NCI-H82 treated with DMSO at 0.1 percent for 48 hours (cell line): ENCODE data around the gene SIAH2.

Experiments
- DNase-seq: peaks from one replicate; lab custom pipeline; 2025; ENCODE audit not compliant: unreplicated experiment; lab: John Stamatoyannopoulos, UW

The SIAH2 gene

DNA sequence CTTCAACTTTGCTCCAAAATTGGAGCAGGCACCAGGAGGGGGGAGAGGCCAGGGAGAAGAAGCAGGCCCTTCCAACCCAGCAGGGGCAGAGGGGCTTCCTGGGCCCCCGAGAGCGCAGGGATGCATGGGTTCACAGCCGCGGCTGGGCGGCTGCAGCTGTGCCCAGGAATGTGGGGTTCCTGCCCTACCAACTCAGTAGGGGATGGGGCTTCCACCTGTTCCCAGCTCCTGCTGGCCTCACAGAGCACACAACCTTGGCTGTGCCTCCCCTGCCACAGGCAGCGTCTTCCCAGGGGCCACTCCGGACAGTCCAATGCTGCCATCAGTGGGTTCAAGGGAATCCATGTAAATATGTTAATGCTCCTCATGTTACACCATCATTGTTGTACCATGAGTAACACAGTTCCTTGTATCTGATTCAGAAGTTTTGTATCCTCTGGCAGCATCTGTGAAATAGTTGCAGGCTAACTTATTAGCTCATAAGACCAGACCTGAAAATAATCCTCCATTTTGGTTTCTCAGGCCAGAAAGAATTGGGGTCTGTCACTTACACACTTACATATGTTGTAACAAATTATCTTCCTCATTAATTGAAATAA is 12.1 kb upstream of the SIAH2 start:
- no peak for DNase-seq

DNA sequence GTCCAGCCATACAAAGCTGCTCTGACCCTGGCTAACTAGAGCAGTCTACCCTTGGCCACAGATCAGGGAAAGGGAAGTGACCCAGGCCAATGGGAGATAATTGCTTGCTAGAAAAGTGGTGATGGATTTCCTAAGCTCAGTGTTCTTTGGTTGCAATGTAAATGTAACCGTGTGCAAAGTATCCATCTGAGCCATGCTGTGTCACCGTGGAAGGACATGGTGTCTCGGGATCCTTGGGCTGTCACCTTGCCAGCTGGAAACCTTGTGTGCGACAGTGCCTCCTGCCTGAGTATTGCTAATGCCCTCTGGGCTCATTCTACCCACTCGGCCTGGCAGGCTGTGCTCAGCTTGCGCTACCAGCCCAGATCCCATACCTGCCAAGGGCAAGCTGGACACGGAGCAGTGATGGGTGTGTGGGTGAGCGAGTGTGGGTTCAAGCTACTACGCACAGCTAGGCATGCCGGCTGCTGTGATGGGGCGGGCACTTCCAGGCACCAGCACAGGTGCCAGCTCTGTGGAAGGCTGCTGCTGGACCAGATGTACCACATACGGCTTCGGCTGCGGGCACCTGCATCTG is 10.7 kb upstream of the SIAH2 start:
- DNase-seq = no peak

DNA sequence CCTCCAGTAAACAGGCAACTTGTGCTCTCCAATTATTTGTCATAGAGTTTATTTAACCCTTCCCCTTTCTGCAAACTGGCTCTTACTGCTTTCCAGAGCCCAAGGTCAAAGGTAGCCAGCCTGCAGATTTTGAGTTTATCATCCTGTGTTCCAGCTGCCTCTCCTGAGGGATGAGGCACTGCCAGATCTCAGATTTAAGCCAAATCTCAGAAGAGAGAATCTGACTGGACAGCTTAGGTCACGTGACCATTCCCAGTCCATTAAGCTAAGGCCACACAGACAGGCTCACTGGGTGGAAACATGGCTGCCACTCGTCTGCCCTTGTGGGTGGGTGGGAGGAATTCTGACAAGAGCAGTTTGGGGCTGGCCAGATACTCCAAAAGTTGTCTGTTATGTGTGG is 8.6 kb upstream of the SIAH2 start:
- DNase-seq = no peak

DNA sequence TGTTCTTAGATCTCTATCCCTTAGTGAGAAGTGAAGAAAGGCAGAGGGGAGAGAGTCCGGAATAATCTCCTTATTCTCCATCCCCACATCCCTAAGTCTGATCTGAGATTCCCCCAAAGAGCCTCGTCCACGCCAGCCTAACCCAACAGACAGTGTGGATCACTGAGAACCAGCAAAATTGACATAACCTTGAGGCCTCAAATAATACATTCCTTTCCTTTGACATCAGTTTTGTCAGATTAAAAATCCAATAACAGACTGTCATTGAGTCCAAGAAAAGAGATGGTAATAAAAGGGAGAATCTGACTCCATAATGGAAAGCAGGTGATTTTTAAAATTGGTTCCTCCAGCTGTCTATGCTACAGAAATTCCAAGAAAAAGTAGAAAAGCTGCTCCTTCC is 7.7 kb upstream of the SIAH2 start:
- DNase-seq = no peak

DNA sequence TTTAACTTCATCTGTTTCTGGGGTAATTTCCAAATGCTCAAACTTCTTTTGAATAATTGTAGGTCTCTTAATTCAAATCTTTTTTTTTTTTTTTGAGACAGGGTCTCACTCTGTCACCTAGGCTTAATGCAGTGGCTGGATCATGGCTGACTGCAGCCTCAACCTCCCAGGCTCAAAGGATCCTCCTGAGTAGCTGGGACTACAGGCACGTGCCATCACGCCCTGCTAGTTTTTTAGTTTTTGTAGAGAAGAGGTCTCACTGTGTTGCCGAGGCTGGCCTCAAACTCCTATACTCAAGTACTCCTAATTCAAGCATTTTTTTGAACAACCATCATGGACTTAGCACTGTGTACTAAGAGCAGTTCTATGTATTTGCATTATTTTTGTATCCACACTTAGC is 3.8 kb upstream of the SIAH2 start:
- DNase-seq = no peak

DNA sequence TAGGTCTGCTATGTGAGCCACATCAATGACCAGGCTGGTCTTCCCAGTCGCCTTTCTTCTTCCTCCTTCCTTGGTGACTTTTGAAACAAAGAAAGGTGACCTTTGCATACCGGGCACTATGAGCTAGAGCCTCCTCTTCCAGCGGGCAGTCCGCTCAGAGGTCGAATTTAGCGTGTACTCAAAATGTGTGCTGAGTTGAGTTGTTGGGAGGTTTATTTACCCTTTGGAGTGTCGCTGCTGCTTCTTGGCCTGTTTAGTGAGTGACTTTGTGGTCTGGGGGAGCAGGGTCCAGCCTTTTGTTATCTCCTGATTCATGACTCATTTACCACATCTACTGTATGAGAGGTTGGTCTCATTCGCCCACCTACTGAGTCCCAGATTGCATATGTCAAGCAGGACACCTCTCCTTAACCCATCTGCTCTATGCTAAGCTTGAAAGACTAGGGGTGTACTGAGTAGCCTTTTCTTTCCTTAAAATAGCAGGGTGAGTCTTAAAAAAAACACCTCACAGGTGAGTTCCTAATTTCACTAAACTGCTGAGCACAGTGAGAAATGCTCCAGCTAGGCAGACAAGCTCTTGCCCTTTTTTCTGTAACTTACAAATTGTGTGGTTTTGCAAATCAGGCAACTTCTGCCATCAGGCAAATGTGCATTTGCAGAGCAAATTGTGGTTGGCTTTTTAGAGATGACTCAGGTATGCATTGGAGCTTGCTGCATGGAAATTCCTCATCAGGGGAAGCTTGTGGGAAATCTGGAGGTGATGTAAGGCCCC is 3.2 kb upstream of the SIAH2 start:
- no peak for DNase-seq

DNA sequence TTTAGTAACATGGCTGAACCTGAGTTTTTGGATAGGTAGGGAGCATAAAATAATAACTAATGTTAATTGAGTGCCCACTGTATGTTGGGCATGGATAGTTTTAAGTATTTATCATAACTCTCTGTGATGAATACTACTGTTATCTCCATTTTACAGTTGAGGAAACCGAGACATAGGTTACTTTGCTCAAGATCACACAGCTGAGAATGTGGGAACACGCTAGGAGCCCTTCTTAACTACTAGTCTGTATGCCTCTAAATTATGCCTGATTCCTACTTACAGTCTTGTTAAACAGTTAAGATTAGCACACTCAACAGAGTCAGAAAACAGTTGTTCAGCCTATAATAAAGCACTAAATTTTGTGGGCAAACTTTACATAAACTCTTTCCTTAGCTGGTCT is 2.0 kb upstream of the SIAH2 start:
- no peak for DNase-seq

DNA sequence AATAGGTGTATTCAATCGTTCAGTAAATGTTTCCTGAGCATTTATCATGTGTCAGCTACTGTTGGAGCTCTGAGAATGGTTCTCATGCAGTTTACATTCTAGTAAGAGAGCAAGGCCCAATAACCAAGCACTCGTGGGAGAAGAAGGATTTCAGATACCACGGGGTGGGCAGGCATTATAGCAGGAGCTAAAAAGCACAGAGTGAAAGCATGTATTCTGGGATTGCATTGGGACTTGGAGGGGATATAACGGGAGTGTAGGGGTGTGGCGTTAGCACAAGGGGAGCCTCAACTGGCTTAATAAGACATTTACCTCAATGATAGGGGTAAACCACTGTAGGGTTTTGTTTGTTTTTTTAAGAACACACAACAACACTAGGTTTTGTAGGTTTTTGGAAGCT is 1.6 kb upstream of the SIAH2 start:
- DNase-seq = no peak

DNA sequence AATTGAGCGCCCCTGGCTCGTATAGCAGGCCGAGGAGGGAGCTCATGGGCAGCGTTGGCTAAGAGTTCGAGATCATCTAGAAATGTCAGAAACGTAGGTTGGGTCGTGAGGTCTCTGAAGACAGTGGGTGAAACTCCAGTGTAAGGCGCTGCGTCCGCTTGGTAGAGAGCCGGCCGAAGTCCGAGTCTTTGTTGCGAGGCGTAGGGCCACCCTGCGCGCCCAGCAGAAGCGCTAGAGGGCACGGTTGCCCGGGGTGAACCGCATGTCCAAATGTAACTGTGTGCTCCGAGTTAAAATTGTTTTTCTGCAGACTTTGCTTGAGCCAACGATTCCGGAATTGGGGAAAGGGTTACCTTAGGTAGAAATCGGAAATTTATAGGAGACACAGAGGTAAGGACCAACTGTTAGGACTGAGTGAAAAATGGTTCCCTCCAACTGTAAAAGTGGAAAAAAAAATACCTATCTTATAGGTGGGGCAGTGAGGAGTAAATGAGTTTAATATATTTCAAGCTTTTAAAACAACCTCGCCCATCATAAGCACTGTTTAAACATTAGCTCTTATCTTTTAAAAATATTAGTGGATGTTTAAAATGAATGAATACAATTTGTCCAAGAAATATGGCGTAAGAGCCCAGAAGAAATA is 993 bp upstream of the SIAH2 start:
- no peak for DNase-seq

DNA sequence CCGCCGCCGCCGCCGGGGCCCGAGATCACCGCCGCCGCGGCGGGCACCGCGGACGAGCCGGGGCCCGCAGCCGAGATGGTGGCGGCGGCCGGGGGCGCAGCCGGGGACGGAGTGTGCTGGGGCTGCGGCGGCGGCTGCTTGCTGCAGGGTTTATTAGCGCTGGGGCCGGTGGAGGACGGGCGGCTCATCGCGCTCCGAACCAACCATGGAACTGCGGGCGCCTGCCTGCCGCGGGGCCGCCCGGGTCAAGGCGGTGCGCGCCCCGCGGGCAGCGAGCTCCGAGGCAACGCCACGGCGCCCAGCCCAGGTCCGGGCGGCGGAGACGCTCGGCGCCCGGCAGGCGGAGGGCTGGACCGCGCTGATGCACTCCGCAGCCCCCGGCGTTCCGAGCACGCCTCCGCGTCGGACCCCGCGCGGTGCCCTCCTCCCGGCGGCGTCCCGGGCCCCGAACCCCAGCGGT is 277 bp downstream of the SIAH2 start:
- DNase-seq = no peak

DNA sequence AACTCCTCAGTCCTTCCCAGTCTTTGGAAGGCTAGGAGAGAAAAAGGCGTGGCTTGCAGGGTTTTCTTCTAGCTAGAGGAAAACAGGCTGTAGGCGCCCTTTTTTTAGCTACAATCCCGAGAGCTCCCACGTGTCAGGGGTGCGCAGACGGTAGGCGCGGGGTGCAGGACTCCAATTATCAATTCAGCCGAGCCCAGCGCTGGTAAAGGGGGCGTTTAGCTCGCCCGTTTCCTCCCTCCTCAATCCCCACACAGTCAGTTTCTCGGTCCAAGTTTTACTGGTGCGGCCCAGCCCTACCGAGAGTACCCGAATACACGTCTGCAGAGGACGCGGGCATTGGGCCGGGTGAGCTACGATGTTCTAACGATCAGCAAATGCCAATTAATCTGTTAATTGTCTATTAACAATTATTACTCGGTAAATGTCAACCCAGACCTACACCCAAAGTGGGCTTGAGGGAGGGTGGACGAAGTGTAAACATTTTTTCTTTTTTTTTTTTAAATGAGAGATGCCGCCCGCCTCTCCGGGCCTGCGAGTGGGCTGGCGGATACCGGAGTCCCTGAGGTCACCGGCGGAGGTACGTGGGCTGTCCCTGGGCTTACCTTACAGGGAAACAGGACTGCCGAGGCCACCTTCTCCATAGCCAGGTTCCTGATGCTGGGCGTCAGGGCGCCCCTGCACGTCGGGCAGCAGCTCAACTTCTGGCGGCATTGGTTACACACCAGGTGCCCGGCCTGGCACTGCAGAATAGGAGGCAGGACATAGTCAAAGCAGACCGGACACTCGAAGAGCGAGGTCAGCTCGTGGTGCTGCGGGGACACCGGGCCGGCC is 923 bp downstream of the SIAH2 start:
- DNase-seq = no peak

DNA sequence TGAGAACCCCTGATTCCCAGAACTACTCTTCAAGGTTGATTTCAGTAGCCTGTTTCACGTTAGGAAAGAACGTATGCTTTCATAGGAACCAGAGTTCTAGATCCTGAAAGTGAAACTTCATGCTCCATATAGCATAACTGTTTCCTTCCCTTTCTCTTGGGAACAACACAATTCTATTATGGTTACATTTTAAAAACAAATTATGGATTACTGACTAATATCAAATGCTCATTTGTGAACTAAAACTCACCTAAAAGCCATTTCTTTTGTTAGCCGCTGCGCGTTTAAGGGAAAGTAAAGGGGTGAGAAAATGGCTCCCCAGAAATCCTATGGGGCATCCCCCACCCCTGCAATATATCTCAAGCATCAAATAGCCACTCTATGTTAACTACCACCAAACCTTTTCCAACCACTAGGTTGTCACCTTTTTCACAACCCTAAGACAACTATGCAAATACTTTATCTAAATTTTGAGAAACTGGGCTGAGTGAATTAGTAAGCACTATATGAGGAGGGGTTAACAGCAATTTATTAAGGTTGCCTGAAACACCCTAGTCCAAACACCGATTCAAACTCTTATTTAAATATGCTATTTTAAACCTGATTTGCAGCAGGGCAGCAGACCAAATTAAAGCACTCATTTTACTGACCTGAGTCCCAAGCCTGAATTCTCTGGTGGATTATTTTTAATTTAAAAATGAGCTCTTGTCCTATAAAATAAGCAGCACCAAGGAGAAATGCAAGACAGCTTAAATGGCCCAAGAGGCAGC is 2.4 kb downstream of the SIAH2 start:
- no peak for DNase-seq

DNA sequence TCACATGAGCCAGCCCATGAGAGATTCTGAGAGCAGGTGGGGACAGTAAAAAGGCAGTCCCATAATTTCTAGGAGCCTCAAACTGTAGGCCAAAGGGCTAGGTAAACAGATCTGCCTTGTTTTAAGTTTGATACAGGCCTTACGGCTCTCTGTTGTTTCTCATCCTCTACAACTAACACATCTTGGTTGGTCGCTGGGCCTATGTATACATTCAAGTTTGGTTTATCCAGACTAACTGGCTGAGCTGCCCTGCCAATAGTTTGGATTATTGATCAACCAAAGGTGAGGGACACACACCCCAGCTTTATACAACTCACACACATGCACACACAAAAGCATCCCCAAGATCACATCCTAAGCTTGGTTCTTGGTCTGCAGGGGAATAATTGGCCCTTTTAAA is 3.0 kb downstream of the SIAH2 start:
- no peak for DNase-seq

DNA sequence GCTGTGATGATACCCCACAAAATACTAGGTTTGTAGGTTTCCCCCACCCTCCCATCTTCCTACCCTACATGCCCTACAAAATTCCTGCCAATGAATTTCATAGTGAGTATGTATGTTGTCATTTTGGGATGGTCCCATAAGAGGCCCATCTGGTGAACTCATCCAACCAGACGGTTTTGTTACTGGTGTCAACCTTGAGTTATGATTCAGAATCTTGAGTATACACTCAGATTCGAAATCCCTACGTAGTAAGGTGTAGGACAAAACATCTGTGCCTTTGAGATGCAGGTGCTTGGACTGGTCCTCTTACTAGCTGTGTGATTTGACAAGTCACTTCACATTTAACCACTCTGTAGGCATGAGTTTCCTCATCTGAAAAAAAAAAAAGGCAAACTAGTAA is 3.6 kb downstream of the SIAH2 start:
- no peak for DNase-seq

DNA sequence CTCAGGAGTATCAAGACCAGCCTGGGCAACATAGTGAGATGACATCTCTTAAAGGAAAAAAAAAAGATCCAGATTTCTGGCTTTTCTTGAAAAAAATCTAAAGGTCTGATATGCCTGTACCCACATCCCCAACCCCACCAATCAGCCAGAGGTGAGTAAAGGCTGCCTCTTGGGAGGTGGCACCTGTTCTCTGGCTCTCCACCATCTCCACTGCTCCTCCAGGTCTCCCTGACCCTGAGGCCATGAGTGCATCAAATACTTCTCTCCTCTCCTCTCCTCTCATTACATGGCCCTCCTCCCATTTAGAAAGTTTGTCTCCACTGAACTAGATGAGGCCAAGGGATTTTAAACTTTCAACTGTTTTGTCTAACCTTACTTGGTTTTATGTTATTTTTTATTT is 5.2 kb downstream of the SIAH2 start:
- no peak for DNase-seq

DNA sequence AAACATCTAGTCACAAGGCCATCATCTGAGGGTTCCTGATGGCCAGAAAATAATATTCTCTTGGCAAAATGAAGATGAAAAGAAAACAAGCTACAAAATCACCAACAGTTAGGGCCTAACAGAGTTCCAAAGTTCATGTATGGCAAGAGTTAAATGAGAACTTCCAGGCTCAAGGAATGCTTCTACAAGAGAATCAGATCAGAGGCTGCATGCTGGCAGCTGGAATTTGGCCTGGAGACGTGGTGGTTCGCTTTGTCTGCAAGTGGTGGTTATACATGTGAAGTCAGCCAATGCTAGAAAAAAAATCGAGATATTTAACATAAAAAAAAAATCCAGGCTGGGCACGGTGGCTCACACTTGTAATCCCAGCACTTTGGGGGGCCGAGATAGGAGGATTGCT is 5.6 kb downstream of the SIAH2 start:
- DNase-seq = no peak

DNA sequence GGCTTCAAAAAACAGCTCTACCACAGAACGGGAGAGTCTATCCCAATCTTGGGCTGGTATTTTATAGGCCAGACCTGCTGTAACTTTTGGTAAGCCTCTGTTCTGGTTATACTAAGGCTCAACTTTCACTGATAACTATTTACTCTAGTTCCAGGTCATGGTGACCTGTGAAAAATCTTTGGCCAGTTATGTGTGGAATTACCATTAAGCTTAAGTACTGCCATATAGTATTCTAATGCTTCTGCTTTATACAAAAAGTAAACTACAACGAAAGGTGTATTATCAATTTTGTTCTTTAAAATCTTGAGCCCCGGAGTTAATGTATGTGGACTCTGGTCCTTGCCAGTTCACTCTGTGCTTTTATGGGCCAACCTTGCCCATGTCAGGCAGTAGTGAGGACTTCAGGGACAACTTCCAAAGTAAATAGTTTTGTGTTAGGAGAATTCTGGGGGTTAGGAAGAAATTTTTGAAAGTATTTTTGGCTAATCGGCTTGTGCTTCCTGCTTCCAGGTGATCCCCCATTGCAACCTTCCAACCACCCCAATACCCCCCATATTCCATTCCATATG is 6.4 kb downstream of the SIAH2 start:
- no peak for DNase-seq

DNA sequence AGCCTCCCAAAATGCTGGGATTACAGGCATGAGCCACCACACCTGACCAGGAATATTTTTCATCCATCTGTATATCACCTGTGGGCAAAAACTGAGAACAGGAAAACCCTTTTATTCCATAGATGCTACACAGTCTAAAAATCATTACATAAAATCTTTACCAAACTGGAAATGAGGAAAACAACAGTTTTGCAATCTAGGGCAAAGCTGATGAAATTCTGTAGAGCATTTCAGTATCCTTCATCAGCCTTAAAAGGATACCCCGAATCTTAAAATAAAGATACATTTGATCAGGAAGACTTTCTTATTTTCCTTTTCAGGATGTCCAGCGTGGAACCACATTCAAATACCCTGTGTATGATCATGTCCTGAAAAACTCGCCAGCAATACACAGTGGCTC is 7.1 kb downstream of the SIAH2 start:
- no peak for DNase-seq

DNA sequence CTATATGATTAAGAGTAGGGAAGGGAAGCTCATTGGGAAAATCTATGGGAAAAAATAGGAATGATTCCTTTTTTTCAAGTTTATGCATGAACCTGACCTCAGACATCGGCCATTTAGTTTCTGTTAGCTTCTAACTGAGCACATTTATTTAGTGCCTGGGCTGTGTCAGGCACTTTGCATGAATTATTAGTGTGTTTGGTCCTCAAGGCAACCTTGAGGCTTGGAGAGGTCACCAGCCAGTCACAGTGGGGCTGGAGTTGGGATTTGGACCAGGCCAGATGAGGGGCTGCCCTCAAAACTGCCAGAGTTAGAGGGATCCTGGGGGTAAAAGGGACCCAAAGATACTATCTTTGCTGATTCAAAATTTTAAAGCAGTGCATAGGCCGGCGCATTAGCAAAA is 8.1 kb downstream of the SIAH2 start:
- DNase-seq = no peak

DNA sequence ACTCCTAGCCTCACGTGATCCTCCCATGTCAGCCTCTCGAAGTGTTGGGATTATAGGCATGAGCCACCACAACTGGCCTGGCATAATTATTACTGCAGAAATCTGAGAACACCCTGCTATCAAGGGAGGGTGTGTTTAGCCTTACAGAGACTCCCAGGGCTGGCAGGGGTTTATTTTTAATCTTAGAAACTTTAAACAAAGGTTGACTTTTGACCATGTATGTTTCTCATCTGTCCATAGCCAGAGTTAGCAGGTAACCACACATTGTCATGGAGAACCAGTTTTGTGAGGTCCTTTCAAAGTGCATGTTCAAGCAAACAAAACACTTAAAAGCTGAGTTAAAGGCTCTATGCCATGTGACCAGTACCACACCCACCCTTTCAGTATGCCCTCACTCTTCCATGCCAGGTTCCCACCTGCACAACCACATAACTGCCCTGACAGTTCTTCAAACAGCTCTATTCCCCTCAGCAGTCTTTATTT is 11.1 kb downstream of the SIAH2 start:
- DNase-seq = no peak
